Measurements from ENCODE around the gene CT47C1. TPM values are rescaled to one million over a fixed set of nuclear protein-coding genes. Genes with fewer than 3 reads are reported as not detected.

Gene CT47C1
- total RNA-seq, 1 experiment from 2014 or later = not detected

- DNase-seq (ENCODE audit: low read depth, low spot score) (no peak), ATAC-seq (no peak)
- in situ Hi-C loops (cut with HindIII; ENCODE audit: low pct_unique_long_range_greater_than_20kb, low sequenced_read_pairs) (no loop called here), intact Hi-C loops (cut with micrococcal nuclease; ENCODE audit: unreplicated experiment) (no loop called here)
- no peak for TF ChIP-seq TCF7L2 (IDR thresholded peaks at IDR 0.05; ENCODE audit: low read depth, low read length)
- TF ChIP-seq POLR2AphosphoS5 (IDR thresholded peaks at IDR 0.05; ENCODE audit: low read depth, low read length) = no peak
- no peak for TF ChIP-seq CTCF (IDR thresholded peaks at IDR 0.05)
- no peak for TF ChIP-seq SIN3A (IDR thresholded peaks at IDR 0.05; ENCODE audit: borderline replicate concordance, insufficient read depth, low read depth, low read length)
- no peak for TF ChIP-seq REST (IDR thresholded peaks at IDR 0.05; ENCODE audit: insufficient read depth in 1 of 2, low read depth in 2 of 2, low read length in 1 of 2)
- ChIA-PET CTCF (no interaction called here), POLR2A (no interaction called here)
- BruUV-seq (replicated peaks) = no TSS peak
- H3K27ac ChIP-seq (ENCODE audit: low read length) = no peak overlapping the region
- no peaks in the 10 kb centered on the region for H3K36me3 ChIP-seq (ENCODE audit: control insufficient read depth, insufficient read depth, low read length)
- H3K9me3 ChIP-seq (ENCODE audit: control insufficient read depth, insufficient read depth, low read depth, low read length) = no peaks in the 10 kb centered on the region
- no peak overlapping the region for H3K4me3 ChIP-seq (ENCODE audit: low read depth in 2 of 2, low read length in 2 of 2)
- H3K27me3 ChIP-seq (ENCODE audit: control insufficient read depth, insufficient read depth, low read length) = no peaks in the 10 kb centered on the region; the same call in 1 of the 2 replicates
- H3K4me1 ChIP-seq (ENCODE audit: control insufficient read depth, insufficient read depth, low read length) = no peaks in the 10 kb centered on the region
Measured at GRCh38 chrX:119073200-119073905, 560 bp downstream of the CT47C1 start.

GRCh38 chrX:119073911-119074310, 1.1 kb downstream of the CT47C1 start:
- TF ChIP-seq TCF7L2 (IDR thresholded peaks at IDR 0.05; ENCODE audit: low read depth, low read length) (no peak), CTCF (IDR thresholded peaks at IDR 0.05) (no peak), SIN3A (IDR thresholded peaks at IDR 0.05; ENCODE audit: borderline replicate concordance, insufficient read depth, low read depth, low read length) (no peak), POLR2AphosphoS5 (IDR thresholded peaks at IDR 0.05; ENCODE audit: low read depth, low read length) (no peak), REST (IDR thresholded peaks at IDR 0.05; ENCODE audit: insufficient read depth in 1 of 2, low read depth in 2 of 2, low read length in 1 of 2) (no peak)
- Histone ChIP-seq H3K9me3 (ENCODE audit: control insufficient read depth, insufficient read depth, low read depth, low read length) (no peaks in the 10 kb centered on the region), H3K4me1 (ENCODE audit: control insufficient read depth, insufficient read depth, low read length) (no peaks in the 10 kb centered on the region), H3K4me3 (ENCODE audit: low read depth in 2 of 2, low read length in 2 of 2) (no peak overlapping the region), H3K27me3 (ENCODE audit: control insufficient read depth, insufficient read depth, low read length) (no peaks in the 10 kb centered on the region; the same call in 1 of the 2 replicates), H3K36me3 (ENCODE audit: control insufficient read depth, insufficient read depth, low read length) (no peaks in the 10 kb centered on the region), H3K27ac (ENCODE audit: low read length) (no peak overlapping the region)
- BruUV-seq (replicated peaks) = no TSS peak
- no peak for DNase-seq (ENCODE audit: low read depth, low spot score)
- POLR2A ChIA-PET = no interaction called here
- ATAC-seq = no peak
- intact Hi-C loops (cut with micrococcal nuclease; ENCODE audit: unreplicated experiment) = no loop called here
- CTCF ChIA-PET = no interaction called here
- in situ Hi-C loops (cut with HindIII; ENCODE audit: low pct_unique_long_range_greater_than_20kb, low sequenced_read_pairs) = no loop called here
